Upper lobe of right lung (tissue), 1 donor: ENCODE results near the gene FHIT. TPM values are rescaled to one million over a fixed set of nuclear protein-coding genes. Genes with fewer than 3 reads are reported as not detected.

Experiments
- ATAC-seq: fragments of 200-7000 bp; cut with Tn5 transposase; one replicate; pipeline ENCODE4 v1.9.1; 2020; ENCODE audit warnings: mild to moderate bottlenecking, moderate library complexity
- DNase-seq: peaks from one replicate; pipeline ENCODE4 v3.0.0-alpha.2; 2020
- H3K27ac ChIP-seq: fragments of 200-600 bp; one replicate; pipeline ENCODE4 v1.8.0; 2022
- H3K27me3 ChIP-seq: fragments of 200-600 bp; one replicate; pipeline ENCODE4 v1.8.0; 2022; ENCODE audit warnings: mild to moderate bottlenecking
- H3K36me3 ChIP-seq: fragments of 200-600 bp; one replicate; pipeline ENCODE4 v1.8.0; 2022
- H3K4me1 ChIP-seq: fragments of 200-600 bp; one replicate; pipeline ENCODE4 v1.8.0; 2022
- H3K4me3 ChIP-seq: fragments of 200-600 bp; one replicate; pipeline ENCODE4 v1.8.0; 2022; ENCODE audit warnings: mild to moderate bottlenecking
- H3K9me3 ChIP-seq: fragments of 200-600 bp; one replicate; pipeline ENCODE4 v1.8.0; 2022
- intact Hi-C: fragments of 100-400 bp; cut with DNase I; formaldehyde crosslinking; loops from one replicate; pipeline ENCODE4 v1.11.0; 2022
- total RNA-seq: library from RNA; stranded (reverse); fragmentation: NEBNext Ultra II Directional; extraction: Animal tissue kit (Norgen Biotek cat#: 25700); gene quantifications from one replicate; pipeline ENCODE4 v1.2.1, GENCODE V29; 2021
- TF ChIP-seq, protein P1 (sequence below): fragments of 200-600 bp; IDR thresholded peaks from one replicate; pipeline ENCODE4 v1.8.0; 2022; ENCODE audit warnings: antibody characterized with exemption
- donor health status: DM: no; HTN: yes; CAD: no; lungs with severe emphysema.

The FHIT gene
- total RNA-seq, 1 donor from 2014 or later = 9.6 TPM

DNA sequence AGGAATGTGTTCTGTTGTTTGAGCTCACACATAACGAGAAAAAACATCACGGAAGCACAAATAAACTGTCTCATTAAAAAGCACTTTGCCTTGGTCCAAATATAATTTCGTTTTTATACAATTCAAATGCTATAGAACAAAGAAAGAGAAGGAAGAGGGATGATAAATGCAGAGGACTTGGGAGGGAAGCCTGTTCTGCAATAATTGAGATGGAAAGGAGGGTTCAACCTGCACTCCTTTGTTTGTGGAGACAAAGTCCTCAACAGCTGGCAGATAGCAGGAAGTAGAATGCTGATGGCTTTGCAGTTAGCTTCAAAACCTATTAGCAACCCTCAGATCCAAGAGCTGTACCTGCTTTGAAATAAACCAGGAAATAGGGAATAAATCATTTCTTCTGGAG, 1010.8 kb downstream of the FHIT start:
- TF ChIP-seq, protein P1, sequence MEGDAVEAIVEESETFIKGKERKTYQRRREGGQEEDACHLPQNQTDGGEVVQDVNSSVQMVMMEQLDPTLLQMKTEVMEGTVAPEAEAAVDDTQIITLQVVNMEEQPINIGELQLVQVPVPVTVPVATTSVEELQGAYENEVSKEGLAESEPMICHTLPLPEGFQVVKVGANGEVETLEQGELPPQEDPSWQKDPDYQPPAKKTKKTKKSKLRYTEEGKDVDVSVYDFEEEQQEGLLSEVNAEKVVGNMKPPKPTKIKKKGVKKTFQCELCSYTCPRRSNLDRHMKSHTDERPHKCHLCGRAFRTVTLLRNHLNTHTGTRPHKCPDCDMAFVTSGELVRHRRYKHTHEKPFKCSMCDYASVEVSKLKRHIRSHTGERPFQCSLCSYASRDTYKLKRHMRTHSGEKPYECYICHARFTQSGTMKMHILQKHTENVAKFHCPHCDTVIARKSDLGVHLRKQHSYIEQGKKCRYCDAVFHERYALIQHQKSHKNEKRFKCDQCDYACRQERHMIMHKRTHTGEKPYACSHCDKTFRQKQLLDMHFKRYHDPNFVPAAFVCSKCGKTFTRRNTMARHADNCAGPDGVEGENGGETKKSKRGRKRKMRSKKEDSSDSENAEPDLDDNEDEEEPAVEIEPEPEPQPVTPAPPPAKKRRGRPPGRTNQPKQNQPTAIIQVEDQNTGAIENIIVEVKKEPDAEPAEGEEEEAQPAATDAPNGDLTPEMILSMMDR = no peak
- no peak for DNase-seq
- intact Hi-C loops = no loop called here
- ATAC-seq = no peak
- no peaks in the 10 kb centered on the region for H3K4me1 ChIP-seq
- no peaks in the 10 kb centered on the region for H3K36me3 ChIP-seq
- no peaks in the 10 kb centered on the region for H3K27me3 ChIP-seq
- no peak overlapping the region for H3K4me3 ChIP-seq
- H3K9me3 ChIP-seq = no peaks in the 10 kb centered on the region
- H3K27ac ChIP-seq = no peak overlapping the region

DNA sequence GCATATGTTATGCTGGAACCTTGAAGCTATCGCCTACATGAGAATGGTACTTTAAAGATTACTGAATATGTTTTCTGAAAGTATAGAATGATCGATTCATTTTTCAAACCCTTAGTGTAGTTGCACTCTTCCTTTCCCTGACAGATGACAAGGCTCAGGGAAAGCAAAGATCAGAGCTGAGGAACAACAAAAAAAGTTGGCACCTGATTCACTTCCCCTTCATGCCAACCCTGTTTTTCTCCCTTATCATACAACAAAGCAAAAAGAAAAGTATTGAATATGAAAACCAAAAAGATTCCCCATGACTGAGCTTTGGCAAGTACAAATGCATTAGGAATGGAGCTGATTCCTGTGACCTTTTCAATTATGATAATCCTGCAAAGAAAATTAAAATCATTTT, 1012.7 kb downstream of the FHIT start:
- H3K4me1 ChIP-seq = no peaks in the 10 kb centered on the region
- no peaks in the 10 kb centered on the region for H3K27me3 ChIP-seq
- no peak overlapping the region for H3K4me3 ChIP-seq
- no peaks in the 10 kb centered on the region for H3K9me3 ChIP-seq
- DNase-seq = no peak
- no peaks in the 10 kb centered on the region for H3K36me3 ChIP-seq
- no peak for ATAC-seq
- TF ChIP-seq, protein P1 = no peak
- intact Hi-C loops = no loop called here
- no peak overlapping the region for H3K27ac ChIP-seq

DNA sequence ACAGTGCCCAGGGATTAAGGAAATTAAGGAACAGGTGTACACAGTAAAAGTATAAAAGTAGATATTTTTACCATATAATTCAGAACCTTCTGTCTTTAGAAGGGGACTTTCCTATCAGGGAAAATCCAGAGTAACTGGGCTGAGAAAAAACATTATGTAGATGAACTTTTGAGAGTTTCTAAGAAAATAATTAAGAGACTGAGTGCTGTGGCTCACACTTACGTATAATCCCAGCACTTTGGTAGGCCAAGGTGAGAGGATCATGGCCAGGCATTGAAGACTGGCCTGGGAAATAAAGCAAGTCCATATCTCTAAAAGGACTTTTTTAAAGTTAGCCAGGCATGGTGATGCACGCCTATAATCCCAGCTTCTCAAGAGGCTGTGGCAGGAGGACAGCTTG, 1021.8 kb downstream of the FHIT start:
- Histone ChIP-seq H3K36me3 (no peaks in the 10 kb centered on the region), H3K9me3 (no peaks in the 10 kb centered on the region), H3K4me1 (no peaks in the 10 kb centered on the region), H3K27ac (no peak overlapping the region), H3K27me3 (no peaks in the 10 kb centered on the region), H3K4me3 (no peak overlapping the region)
- no peak for DNase-seq
- no peak for ATAC-seq
- intact Hi-C loops = no loop called here
- TF ChIP-seq, protein P1 = no peak

DNA sequence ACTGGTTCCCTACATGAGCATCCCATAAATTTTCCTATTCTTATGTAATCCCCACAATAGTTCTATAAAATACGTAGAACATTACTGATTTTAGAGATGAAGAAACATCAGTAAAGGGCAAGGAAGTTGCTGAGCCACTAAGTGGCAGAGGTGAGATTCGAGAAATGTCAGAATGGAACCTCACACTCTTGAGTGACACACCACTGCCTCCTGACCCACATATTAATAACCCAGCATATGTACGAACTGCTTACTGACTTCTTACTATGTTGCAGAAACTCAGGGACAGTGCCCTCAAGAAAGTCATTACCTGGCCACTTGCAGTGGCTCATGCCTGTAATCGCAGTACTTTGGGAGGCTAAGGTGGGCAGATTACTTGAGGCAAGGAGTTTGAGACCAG, 1022.4 kb downstream of the FHIT start:
- TF ChIP-seq, protein P1 = no peak
- Histone ChIP-seq H3K36me3 (no peaks in the 10 kb centered on the region), H3K4me1 (no peaks in the 10 kb centered on the region), H3K27me3 (no peaks in the 10 kb centered on the region), H3K27ac (no peak overlapping the region), H3K4me3 (no peak overlapping the region), H3K9me3 (no peaks in the 10 kb centered on the region)
- intact Hi-C loops = no loop called here
- no peak for ATAC-seq
- no peak for DNase-seq

DNA sequence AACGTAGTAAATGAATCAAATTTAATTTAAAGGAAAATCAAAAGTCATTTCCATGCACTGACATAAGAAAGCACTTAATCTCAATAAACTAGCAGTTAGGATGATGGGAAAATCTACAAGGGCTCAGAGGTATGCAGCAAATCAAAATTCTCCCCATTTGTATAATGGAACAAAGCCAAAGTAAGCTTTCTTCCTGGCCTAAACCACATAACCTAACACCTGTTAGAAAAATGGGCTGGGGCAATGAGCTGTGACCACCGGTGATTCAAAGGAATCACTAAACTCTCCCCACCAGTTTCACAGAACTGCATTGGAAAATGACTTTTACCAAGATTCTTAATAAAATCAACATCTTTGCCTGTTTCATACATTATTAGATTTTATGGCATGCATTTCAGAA, 1024.3 kb downstream of the FHIT start:
- intact Hi-C loops = no loop called here

More for the DNA sequence above, 1024.3 kb downstream of the FHIT start:
- no peaks in the 10 kb centered on the region for H3K9me3 ChIP-seq
- TF ChIP-seq, protein P1 = no peak
- H3K36me3 ChIP-seq = no peaks in the 10 kb centered on the region
- ATAC-seq (no peak), DNase-seq (no peak)
- H3K27me3 ChIP-seq = no peaks in the 10 kb centered on the region
- H3K4me1 ChIP-seq = no peaks in the 10 kb centered on the region
- H3K4me3 ChIP-seq = no peak overlapping the region
- no peak overlapping the region for H3K27ac ChIP-seq
